H9 (cell line): ENCODE results near the gene HES1. TPM values are rescaled to one million over a fixed set of nuclear protein-coding genes. Genes with fewer than 3 reads are reported as not detected.

Experiments used
- DNase-seq: peaks from one replicate; pipeline ENCODE4 v3.0.0-alpha.2; 2017
- H2AFZ ChIP-seq: one replicate; pipeline ENCODE4 v1.6.1; 2013; ENCODE audit warnings: mild to moderate bottlenecking, low read length, control low read depth, moderate library complexity
- H2AK5ac ChIP-seq: 2 replicates; pipeline ENCODE4 v1.6.1; 2013; ENCODE audit warnings: low read length, control low read depth, mixed read lengths; ENCODE audit not compliant: insufficient read length
- H2BK120ac ChIP-seq: one replicate; pipeline ENCODE4 v1.6.1; 2013; ENCODE audit warnings: low read depth, mild to moderate bottlenecking, low read length, control low read depth, inconsistent platforms; ENCODE audit not compliant: poor library complexity, severe bottlenecking
- H2BK12ac ChIP-seq: 2 replicates; pipeline ENCODE4 v1.6.1; 2013; ENCODE audit warnings: low read length, control low read depth, mixed read lengths, low read depth; ENCODE audit not compliant: insufficient read length
- H2BK15ac ChIP-seq: 2 replicates; pipeline ENCODE4 v1.6.1; 2013; ENCODE audit warnings: low read depth, low read length, control low read depth
- H2BK20ac ChIP-seq: one replicate; pipeline ENCODE4 v1.6.1; 2013; ENCODE audit warnings: low read depth, mild to moderate bottlenecking, low read length, control low read depth, inconsistent platforms; ENCODE audit not compliant: poor library complexity, severe bottlenecking
- H2BK5ac ChIP-seq: 2 replicates; pipeline ENCODE4 v1.6.1; 2013; ENCODE audit warnings: low read length, control low read depth, mixed read lengths; ENCODE audit not compliant: insufficient read length
- H3K14ac ChIP-seq: 2 replicates; pipeline ENCODE4 v1.6.1; 2013; ENCODE audit warnings: low read length, control low read depth; ENCODE audit not compliant: insufficient read depth
- H3K18ac ChIP-seq: 2 replicates; pipeline ENCODE4 v1.6.1; 2013; ENCODE audit warnings: low read depth, mild to moderate bottlenecking, mixed read lengths, low read length, control low read depth; ENCODE audit not compliant: insufficient read length
- H3K23ac ChIP-seq: 2 replicates; pipeline ENCODE4 v1.6.1; 2013; ENCODE audit warnings: low read length, control low read depth, mixed read lengths, low read depth; ENCODE audit not compliant: insufficient read length
- H3K23me2 ChIP-seq: 2 replicates; pipeline ENCODE4 v1.6.1; 2013; ENCODE audit warnings: low read depth, mild to moderate bottlenecking, mixed read lengths, low read length, control low read depth; ENCODE audit not compliant: insufficient read length, poor library complexity, severe bottlenecking
- H3K27ac ChIP-seq: 2 replicates; pipeline ENCODE4 v1.5.1; 2013; ENCODE audit warnings: low read length, control low read depth, mixed read lengths, low read depth; ENCODE audit not compliant: insufficient read length
- H3K27me3 ChIP-seq: 2 replicates; pipeline ENCODE4 v1.6.1; 2013; ENCODE audit warnings: low read length, control low read depth, inconsistent platforms; ENCODE audit not compliant: insufficient read depth
- H3K4ac ChIP-seq: 2 replicates; pipeline ENCODE4 v1.6.1; 2013; ENCODE audit warnings: low read depth, mild to moderate bottlenecking, control low read depth, inconsistent platforms, low read length, moderate library complexity
- H3K4me1 ChIP-seq: 2 replicates; pipeline ENCODE4 v1.6.1; 2013; ENCODE audit warnings: low read length, control low read depth, inconsistent platforms; ENCODE audit not compliant: insufficient read depth
- H3K4me2 ChIP-seq: 2 replicates; pipeline ENCODE4 v1.6.1; 2013; ENCODE audit warnings: low read length, control low read depth, mixed read lengths; ENCODE audit not compliant: insufficient read length, insufficient read depth
- H3K56ac ChIP-seq: 2 replicates; pipeline ENCODE4 v1.6.1; 2013; ENCODE audit warnings: low read depth, mild to moderate bottlenecking, mixed read lengths, low read length, control low read depth; ENCODE audit not compliant: insufficient read length
- H3K79me1 ChIP-seq: 2 replicates; pipeline ENCODE4 v1.6.1; 2013; ENCODE audit warnings: low read depth, mild to moderate bottlenecking, moderate library complexity, low read length, control low read depth, inconsistent platforms; ENCODE audit not compliant: insufficient read depth, poor library complexity, severe bottlenecking
- H3K79me2 ChIP-seq: 2 replicates; pipeline ENCODE4 v1.6.1; 2013; ENCODE audit warnings: low read length, control low read depth, inconsistent platforms; ENCODE audit not compliant: insufficient read depth
- H3K9ac ChIP-seq: 2 replicates; pipeline ENCODE4 v1.6.1; 2013; ENCODE audit warnings: low read length, control low read depth, mixed read lengths; ENCODE audit not compliant: insufficient read length; ENCODE audit errors: extremely low read depth
- H3K9me3 ChIP-seq: one replicate; pipeline ENCODE4 v1.6.1; 2013; ENCODE audit warnings: low read depth, low read length, inconsistent platforms; ENCODE audit not compliant: control insufficient read depth
- H3T11ph ChIP-seq: one replicate; pipeline ENCODE4 v1.6.1; 2013; ENCODE audit warnings: mild to moderate bottlenecking, low read length, control low read depth, inconsistent platforms
- H4K20me1 ChIP-seq: one replicate; pipeline ENCODE4 v1.6.1; 2013; ENCODE audit not compliant: control insufficient read depth, insufficient read length, insufficient read depth
- H4K5ac ChIP-seq: 2 replicates; pipeline ENCODE4 v1.6.1; 2013; ENCODE audit warnings: low read depth, mild to moderate bottlenecking, mixed read lengths, low read length, control low read depth; ENCODE audit not compliant: insufficient read length
- H4K8ac ChIP-seq: replicated peaks from 2 replicates; pipeline ENCODE4 v1.6.1; 2013; ENCODE audit warnings: low read length, control low read depth, mixed read lengths, low read depth; ENCODE audit not compliant: insufficient read length
- H4K91ac ChIP-seq: 2 replicates; pipeline ENCODE4 v1.6.1; 2013; ENCODE audit warnings: low read depth, mild to moderate bottlenecking, moderate library complexity, mixed read lengths, low read length, control low read depth; ENCODE audit not compliant: insufficient read length
- H3K27ac Mint-ChIP-seq, 3 experiments: 2 replicates in 2 of 3; 3 replicates in 1 of 3; pipeline ENCODE4 v1.8.0; 2020 to 2021; ENCODE audit warnings: mixed read lengths in 3 of 3, mild to moderate bottlenecking in 1 of 3, moderate library complexity in 1 of 3
- H3K27me3 Mint-ChIP-seq: 2 replicates; pipeline ENCODE4 v1.8.0; 2021; ENCODE audit warnings: low read depth, mild to moderate bottlenecking, moderate library complexity, mixed read lengths
- H3K36me3 Mint-ChIP-seq, 3 experiments: 2 replicates in 2 of 3; 3 replicates in 1 of 3; pipeline ENCODE4 v1.8.0; 2020 to 2021; ENCODE audit warnings: low read depth in 3 of 3, mixed read lengths in 3 of 3; ENCODE audit not compliant: insufficient read depth in 1 of 3
- H3K4me1 Mint-ChIP-seq, 2 experiments: 2 replicates each; pipeline ENCODE4 v1.8.0; 2020; ENCODE audit warnings: mixed read lengths in 2 of 2
- H3K4me3 Mint-ChIP-seq, 2 experiments: 2 replicates in 1 of 2; 3 replicates in 1 of 2; pipeline ENCODE4 v1.8.0; 2020 to 2021; ENCODE audit warnings: mild to moderate bottlenecking in 2 of 2, mixed read lengths in 2 of 2, moderate library complexity in 1 of 2
- H3K9me3 Mint-ChIP-seq, 2 experiments: 2 replicates in 1 of 2; 3 replicates in 1 of 2; pipeline ENCODE4 v1.8.0; 2020; ENCODE audit warnings: mild to moderate bottlenecking in 2 of 2, mixed read lengths in 2 of 2, moderate library complexity in 1 of 2
- CTCF ChIP-seq: fragments of 200-600 bp; sonication (generic); conservative IDR thresholded peaks from 3 replicates; pipeline ENCODE4 v1.8.0; 2021; ENCODE audit warnings: antibody characterized with exemption, mild to moderate bottlenecking
- WGBS: extraction: QIAGEN DNeasy Blood & Tissue Kit; methylation state at CpG from one replicate; pipeline ENCODE4 v1.1.7; 2013; ENCODE audit warnings: missing lambda C conversion rate, low lambda C conversion rate, mixed read lengths; ENCODE audit not compliant: insufficient read length; ENCODE audit errors: extremely low coverage; 5-methylcytosine and 5-hydroxymethylcytosine counted together
- total RNA-seq: library from RNA; stranded (reverse); gene quantifications from 2 replicates; pipeline ENCODE4 v1.2.1, GENCODE V29; 2021

The HES1 gene
- total RNA-seq, 1 experiment from 2014 or later = 23.2 TPM

- Mint-ChIP-seq H3K27me3 (peaks cover 30% of the 10 kb centered on the region), H3K4me3 (no peak overlapping the region), H3K36me3 (no peaks in the 10 kb centered on the region), H3K9me3 (no peaks in the 10 kb centered on the region), H3K4me1 (peaks cover 12% of the 10 kb centered on the region in 2 experiments), H3K27ac (no peak overlapping the region)
- H2BK20ac ChIP-seq = no peak overlapping the region
- H2AFZ ChIP-seq = no peak overlapping the region
- H3K9ac ChIP-seq = no peak overlapping the region
- no peak overlapping the region for H4K91ac ChIP-seq
- no peak overlapping the region for H3K27ac ChIP-seq
- WGBS = no CpG with 5 or more reads among the region's 6 CpGs
- H2BK120ac ChIP-seq = no peak overlapping the region
- H3K27me3 ChIP-seq = no peaks in the 10 kb centered on the region
- H4K5ac ChIP-seq = no peak overlapping the region
- H2AK5ac ChIP-seq = no peak overlapping the region
- no peaks in the 10 kb centered on the region for H3K23me2 ChIP-seq
- H4K8ac ChIP-seq = no peak overlapping the region
- no peak for TF ChIP-seq CTCF
- no peaks in the 10 kb centered on the region for H3K79me2 ChIP-seq
- no peaks in the 10 kb centered on the region for H4K20me1 ChIP-seq
- no peak overlapping the region for H3K23ac ChIP-seq
- H3K56ac ChIP-seq = no peak overlapping the region
- H3K4me1 ChIP-seq = peaks cover 7% of the 10 kb centered on the region; the same call in 1 of the 2 replicates
- no peak overlapping the region for H2BK12ac ChIP-seq
- DNase-seq = no peak
- no peaks in the 10 kb centered on the region for H3K79me1 ChIP-seq
- H3K4ac ChIP-seq = no peak overlapping the region
- H3K9me3 ChIP-seq = no peaks in the 10 kb centered on the region
- no peak overlapping the region for H3K18ac ChIP-seq
- H2BK5ac ChIP-seq = no peak overlapping the region
- no peak overlapping the region for H3K4me2 ChIP-seq
- H3K14ac ChIP-seq = no peak overlapping the region
- no peak overlapping the region for H3T11ph ChIP-seq
- no peak overlapping the region for H2BK15ac ChIP-seq
Measured at GRCh38 chr3:194125442-194125841, 10.5 kb upstream of the HES1 start.
